Measurements from ENCODE around the gene MTTP. TPM values are rescaled to one million over a fixed set of nuclear protein-coding genes. Genes with fewer than 3 reads are reported as not detected.

The MTTP gene
- total RNA-seq, 1 experiment from 2014 or later: 0.20 TPM

GRCh38 chr4:99537674-99538073 lies 37.0 kb upstream of the MTTP start (continued):
- TF ChIP-seq ZBTB33 (IDR thresholded peaks at IDR 0.05; ENCODE audit: extremely low read depth, insufficient replicate concordance, low read length): no peak

- no peak for ATAC-seq
- H3K36me3 ChIP-seq (ENCODE audit: control insufficient read depth in 1 of 2, insufficient read depth in 2 of 2, low read length in 2 of 2): no peaks in the 10 kb centered on the region
- ChIA-PET POLR2A (no interaction called here), RAD21 (ENCODE audit: low non-redundant PET in 1 of 2, low total read pairs in 2 of 2, uncharacterized antibody in 2 of 2, unreplicated experiment in 2 of 2) (no interaction called here), CTCF (no interaction called here)
- no peaks in the 10 kb centered on the region for H3K9me3 ChIP-seq (ENCODE audit: control insufficient read depth in 1 of 2, insufficient read depth in 1 of 2, low read depth in 1 of 2, low read length in 2 of 2)
- no peaks in the 10 kb centered on the region for H3K4me1 ChIP-seq (ENCODE audit: control insufficient read depth in 1 of 2, insufficient read depth in 2 of 2, low read length in 2 of 2)
- no peaks in the 10 kb centered on the region for H3K27me3 ChIP-seq (ENCODE audit: insufficient read depth, low read length)
- TF ChIP-seq EZH2phosphoT487 (IDR thresholded peaks at IDR 0.05; ENCODE audit: borderline replicate concordance): no peak
- no peak for TF ChIP-seq MAX (IDR thresholded peaks at IDR 0.05)
- TF ChIP-seq EZH2 (IDR thresholded peaks at IDR 0.05): no peak
- TF ChIP-seq ZFX (IDR thresholded peaks at IDR 0.05): no peak
- TF ChIP-seq SP1 (IDR thresholded peaks at IDR 0.05; ENCODE audit: low read depth): no peak
- no peak for TF ChIP-seq JUND (IDR thresholded peaks at IDR 0.05)
- TF ChIP-seq POLR2AphosphoS5 (IDR thresholded peaks at IDR 0.05; ENCODE audit: low read depth, low read length): no peak
- TF ChIP-seq SIN3A (IDR thresholded peaks at IDR 0.05; ENCODE audit: low read depth): no peak
- no peak for TF ChIP-seq ZBTB33 (IDR thresholded peaks at IDR 0.05; ENCODE audit: extremely low read depth, insufficient replicate concordance, low read length)
- TF ChIP-seq POLR2A (IDR thresholded peaks at IDR 0.05; ENCODE audit: borderline replicate concordance, extremely low read depth, insufficient read depth, insufficient read length): no peak
- no peak for TF ChIP-seq ELF1 (IDR thresholded peaks at IDR 0.05; ENCODE audit: borderline replicate concordance, low read depth)
- no peak for TF ChIP-seq CBX3 (IDR thresholded peaks at IDR 0.05; ENCODE audit: low read depth)
- TF ChIP-seq SRF (IDR thresholded peaks at IDR 0.05; ENCODE audit: low read depth): no peak
- no peak for TF ChIP-seq FOSL1 (IDR thresholded peaks at IDR 0.05; ENCODE audit: low read depth)
- TF ChIP-seq, protein P1, sequence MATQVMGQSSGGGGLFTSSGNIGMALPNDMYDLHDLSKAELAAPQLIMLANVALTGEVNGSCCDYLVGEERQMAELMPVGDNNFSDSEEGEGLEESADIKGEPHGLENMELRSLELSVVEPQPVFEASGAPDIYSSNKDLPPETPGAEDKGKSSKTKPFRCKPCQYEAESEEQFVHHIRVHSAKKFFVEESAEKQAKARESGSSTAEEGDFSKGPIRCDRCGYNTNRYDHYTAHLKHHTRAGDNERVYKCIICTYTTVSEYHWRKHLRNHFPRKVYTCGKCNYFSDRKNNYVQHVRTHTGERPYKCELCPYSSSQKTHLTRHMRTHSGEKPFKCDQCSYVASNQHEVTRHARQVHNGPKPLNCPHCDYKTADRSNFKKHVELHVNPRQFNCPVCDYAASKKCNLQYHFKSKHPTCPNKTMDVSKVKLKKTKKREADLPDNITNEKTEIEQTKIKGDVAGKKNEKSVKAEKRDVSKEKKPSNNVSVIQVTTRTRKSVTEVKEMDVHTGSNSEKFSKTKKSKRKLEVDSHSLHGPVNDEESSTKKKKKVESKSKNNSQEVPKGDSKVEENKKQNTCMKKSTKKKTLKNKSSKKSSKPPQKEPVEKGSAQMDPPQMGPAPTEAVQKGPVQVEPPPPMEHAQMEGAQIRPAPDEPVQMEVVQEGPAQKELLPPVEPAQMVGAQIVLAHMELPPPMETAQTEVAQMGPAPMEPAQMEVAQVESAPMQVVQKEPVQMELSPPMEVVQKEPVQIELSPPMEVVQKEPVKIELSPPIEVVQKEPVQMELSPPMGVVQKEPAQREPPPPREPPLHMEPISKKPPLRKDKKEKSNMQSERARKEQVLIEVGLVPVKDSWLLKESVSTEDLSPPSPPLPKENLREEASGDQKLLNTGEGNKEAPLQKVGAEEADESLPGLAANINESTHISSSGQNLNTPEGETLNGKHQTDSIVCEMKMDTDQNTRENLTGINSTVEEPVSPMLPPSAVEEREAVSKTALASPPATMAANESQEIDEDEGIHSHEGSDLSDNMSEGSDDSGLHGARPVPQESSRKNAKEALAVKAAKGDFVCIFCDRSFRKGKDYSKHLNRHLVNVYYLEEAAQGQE (IDR thresholded peaks at IDR 0.05; ENCODE audit: low read depth): no peak
- TF ChIP-seq ZNF274 (IDR thresholded peaks at IDR 0.05; ENCODE audit: low read depth, low read length): no peak
- no peaks in the 10 kb centered on the region for H3K79me2 ChIP-seq (ENCODE audit: insufficient read depth, low read length)
- H3K27ac ChIP-seq (ENCODE audit: low read depth, low read length): no peak overlapping the region
- no peak for DNase-seq (ENCODE audit: low read depth, low spot score)
- BruUV-seq (replicated peaks): no TSS peak
- no peaks in the 10 kb centered on the region for H3K9me2 ChIP-seq (ENCODE audit: insufficient read depth)
- intact Hi-C loops (cut with micrococcal nuclease): no loop called here
- H3K9ac ChIP-seq (ENCODE audit: low read length): no peak overlapping the region
- no peak overlapping the region for H3K4me2 ChIP-seq (ENCODE audit: low read length)
- no peak overlapping the region for H3K4me3 ChIP-seq (replicated peaks in 1 of 2; ENCODE audit: low read depth in 1 of 2, low read length in 2 of 2)
- H2AFZ ChIP-seq (ENCODE audit: low read depth, low read length, poor library complexity, severe bottlenecking): no peak overlapping the region
- no peaks in the 10 kb centered on the region for H4K20me1 ChIP-seq (ENCODE audit: insufficient read depth)
Observed at GRCh38 chr4:99540277-99540939, 34.2 kb upstream of the MTTP start.

All from HCT116 (cell line).